RWPE2 (cell line): ENCODE results near the gene CLDN6.

ENCODE experiments used
- ATAC-seq: fragments of 200-7000 bp; cut with Tn5 transposase; 3 replicates; pipeline ENCODE4 v1.9.1; 2021; ENCODE audit warnings: low read depth
- DNase-seq: peaks from one replicate; pipeline ENCODE4 v3.0.0-alpha.2; 2020; ENCODE audit warnings: low spot score
- H3K27ac ChIP-seq: fragments of 450-650 bp; 2 replicates; pipeline ENCODE4 v1.5.1; 2017; ENCODE audit warnings: mild to moderate bottlenecking; ENCODE audit not compliant: poor library complexity, severe bottlenecking
- H3K27me3 ChIP-seq: fragments of 250-450 bp; sonication (Bioruptor Pico); 2 replicates; pipeline ENCODE4 v1.5.1; 2021; ENCODE audit warnings: mild to moderate bottlenecking, moderate library complexity; ENCODE audit not compliant: insufficient read depth, poor library complexity, severe bottlenecking
- H3K36me3 ChIP-seq: fragments of 250-450 bp; sonication (Bioruptor Pico); 2 replicates; pipeline ENCODE4 v1.5.1; 2020; ENCODE audit warnings: low read depth, mild to moderate bottlenecking, moderate library complexity
- H3K4me1 ChIP-seq: fragments of 250-450 bp; sonication (Bioruptor Pico); 2 replicates; pipeline ENCODE4 v1.5.1; 2021; ENCODE audit warnings: mild to moderate bottlenecking, moderate library complexity; ENCODE audit not compliant: insufficient read depth, poor library complexity, severe bottlenecking
- H3K4me3 ChIP-seq: fragments of 250-450 bp; sonication (Bioruptor Pico); 2 replicates; pipeline ENCODE4 v1.5.1; 2021; ENCODE audit warnings: mild to moderate bottlenecking, moderate library complexity; ENCODE audit not compliant: severe bottlenecking
- H3K9me3 ChIP-seq: fragments of 250-450 bp; sonication (Bioruptor Pico); 2 replicates; pipeline ENCODE4 v1.5.1; 2021; ENCODE audit warnings: mild to moderate bottlenecking, moderate library complexity; ENCODE audit not compliant: severe bottlenecking
- TF ChIP-seq, protein P1 (sequence below): fragments of 450-650 bp; IDR thresholded peaks from one replicate; pipeline ENCODE4 v1.5.1; 2017; ENCODE audit warnings: mild to moderate bottlenecking, moderate library complexity; ENCODE audit not compliant: poor library complexity, severe bottlenecking

The CLDN6 gene

DNA sequence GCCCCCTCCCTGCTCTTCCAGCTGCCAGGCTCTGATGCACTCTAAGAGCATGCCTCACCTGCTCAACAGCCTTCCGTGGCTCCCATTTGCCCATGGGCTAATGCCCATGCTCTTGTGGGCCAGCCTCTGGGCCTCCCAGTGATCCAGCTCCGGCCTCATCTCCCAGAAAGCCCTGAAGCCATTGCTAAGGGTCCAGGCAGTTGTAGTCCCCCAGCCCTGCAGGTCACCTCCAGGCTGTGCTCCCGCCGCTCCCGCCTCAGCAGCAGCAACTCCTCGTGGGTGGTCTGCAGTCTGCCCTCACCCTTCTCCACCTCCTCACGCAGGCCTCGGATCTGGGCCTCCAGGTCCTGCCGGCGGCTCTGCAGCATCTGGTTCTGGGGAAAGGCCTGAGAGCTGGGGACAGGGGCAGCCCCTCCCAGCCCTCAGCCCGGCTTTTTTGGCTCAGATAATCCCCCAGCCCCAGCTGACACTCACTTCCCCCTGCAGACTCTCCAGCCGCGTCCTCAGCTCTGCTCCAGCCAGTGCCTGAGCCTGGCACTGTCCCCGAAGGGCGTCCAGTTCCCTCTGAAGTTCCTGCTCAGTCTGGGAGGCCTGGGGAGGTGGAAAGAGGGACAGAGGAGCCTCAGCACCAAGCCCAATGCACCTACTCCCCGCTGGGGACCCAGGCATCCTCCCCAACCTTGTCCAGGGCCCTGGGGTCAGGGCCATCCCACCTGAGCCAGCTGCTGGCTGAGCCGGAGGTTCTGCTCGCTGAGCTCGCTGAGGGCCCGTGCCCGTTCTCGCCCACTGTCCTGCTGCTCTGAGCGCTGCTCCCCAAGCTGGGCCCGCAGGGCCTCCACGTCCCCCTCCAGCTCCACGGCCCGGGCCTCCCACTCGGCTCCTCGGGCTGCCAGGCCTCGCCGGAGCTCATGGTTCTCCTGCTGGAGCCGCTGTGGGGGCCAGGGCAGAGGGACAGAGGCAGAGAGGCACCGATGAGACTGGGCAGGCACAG is 12.5 kb upstream of the CLDN6 start:
- peaks cover 29% of the 10 kb centered on the region for H3K27me3 ChIP-seq
- H3K4me1 ChIP-seq, result peaks cover 3% of the 10 kb centered on the region
- H3K36me3 ChIP-seq, result peaks cover 17% of the 10 kb centered on the region
- H3K4me3 ChIP-seq, result no peak overlapping the region
- H3K27ac ChIP-seq, result no peak overlapping the region
- TF ChIP-seq, protein P1, sequence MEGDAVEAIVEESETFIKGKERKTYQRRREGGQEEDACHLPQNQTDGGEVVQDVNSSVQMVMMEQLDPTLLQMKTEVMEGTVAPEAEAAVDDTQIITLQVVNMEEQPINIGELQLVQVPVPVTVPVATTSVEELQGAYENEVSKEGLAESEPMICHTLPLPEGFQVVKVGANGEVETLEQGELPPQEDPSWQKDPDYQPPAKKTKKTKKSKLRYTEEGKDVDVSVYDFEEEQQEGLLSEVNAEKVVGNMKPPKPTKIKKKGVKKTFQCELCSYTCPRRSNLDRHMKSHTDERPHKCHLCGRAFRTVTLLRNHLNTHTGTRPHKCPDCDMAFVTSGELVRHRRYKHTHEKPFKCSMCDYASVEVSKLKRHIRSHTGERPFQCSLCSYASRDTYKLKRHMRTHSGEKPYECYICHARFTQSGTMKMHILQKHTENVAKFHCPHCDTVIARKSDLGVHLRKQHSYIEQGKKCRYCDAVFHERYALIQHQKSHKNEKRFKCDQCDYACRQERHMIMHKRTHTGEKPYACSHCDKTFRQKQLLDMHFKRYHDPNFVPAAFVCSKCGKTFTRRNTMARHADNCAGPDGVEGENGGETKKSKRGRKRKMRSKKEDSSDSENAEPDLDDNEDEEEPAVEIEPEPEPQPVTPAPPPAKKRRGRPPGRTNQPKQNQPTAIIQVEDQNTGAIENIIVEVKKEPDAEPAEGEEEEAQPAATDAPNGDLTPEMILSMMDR, result no peak
- DNase-seq (no peak), ATAC-seq (no peak)
- no peaks in the 10 kb centered on the region for H3K9me3 ChIP-seq

DNA sequence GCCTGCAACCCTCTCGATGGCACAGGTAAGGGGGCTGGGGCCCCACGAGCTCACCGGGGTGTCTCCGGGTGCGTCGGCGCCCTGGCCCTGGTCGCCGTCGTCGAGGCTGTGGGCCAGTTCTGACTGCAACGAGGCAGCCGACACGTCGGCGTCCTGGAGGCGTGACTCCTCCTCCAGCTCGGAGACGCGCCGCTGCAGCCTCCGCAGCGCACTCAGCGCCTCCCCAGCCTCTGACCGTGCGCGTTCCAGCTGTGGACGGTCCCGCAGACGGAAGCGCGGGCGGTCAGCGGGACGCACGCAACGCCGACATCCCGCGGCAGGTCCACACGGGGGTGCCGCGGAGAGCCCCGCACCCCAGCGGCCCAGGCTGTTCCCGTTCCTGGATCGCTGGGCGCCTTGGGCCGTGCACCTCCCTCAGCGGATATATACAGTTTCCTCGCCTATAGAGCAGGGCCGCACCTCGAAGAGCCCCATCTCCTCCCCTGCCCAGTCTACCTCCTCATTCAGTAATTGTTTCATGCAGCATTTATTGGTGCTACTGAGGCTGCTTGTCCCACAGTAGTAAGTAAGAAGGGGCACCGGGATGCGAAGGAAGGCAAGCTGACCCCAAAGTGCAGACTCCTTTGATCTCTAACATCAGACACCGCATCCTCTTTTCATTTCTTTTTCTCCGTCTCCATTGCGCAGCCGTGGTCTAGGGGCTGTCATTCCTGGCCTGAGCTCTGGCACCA is 11.7 kb upstream of the CLDN6 start:
- Histone ChIP-seq H3K27ac (no peak overlapping the region), H3K36me3 (peaks cover 17% of the 10 kb centered on the region), H3K4me1 (peaks cover 3% of the 10 kb centered on the region), H3K27me3 (peaks cover 28% of the 10 kb centered on the region), H3K9me3 (no peaks in the 10 kb centered on the region), H3K4me3 (no peak overlapping the region)
- TF ChIP-seq, protein P1, result no peak
- no peak for ATAC-seq
- DNase-seq, result no peak

DNA sequence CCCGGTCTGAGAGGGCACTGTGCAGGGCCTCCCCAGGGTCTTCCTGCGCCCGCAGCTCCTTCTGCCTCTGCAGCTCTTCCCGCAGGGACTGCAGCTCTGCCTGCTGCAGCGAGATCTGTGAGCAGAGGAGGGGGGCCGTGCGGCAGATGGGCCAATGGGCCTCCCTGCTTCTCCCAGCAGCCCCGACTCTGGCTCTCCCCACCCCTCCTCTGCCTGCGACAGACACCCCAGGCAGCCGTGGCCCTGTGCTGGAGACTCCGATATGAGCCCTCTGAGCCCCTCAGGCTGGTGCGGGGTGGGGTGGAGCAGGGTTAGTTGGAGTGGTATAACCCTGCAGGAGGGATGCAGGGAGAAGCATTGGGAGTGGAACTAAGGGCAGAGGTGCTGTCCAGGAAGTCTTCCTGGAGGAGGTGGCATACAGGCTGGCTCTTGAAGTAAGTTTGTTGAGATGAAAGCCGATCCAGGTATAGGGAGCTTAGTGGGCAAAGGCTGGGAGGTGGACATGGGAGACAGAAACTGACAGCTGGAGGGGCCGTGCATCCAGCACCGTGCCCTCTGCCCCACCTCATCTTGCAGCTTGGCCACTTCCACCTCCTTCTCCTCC is 10.8 kb upstream of the CLDN6 start:
- ATAC-seq, result no peak
- H3K27ac ChIP-seq, result no peak overlapping the region
- H3K27me3 ChIP-seq, result peaks cover 25% of the 10 kb centered on the region
- H3K4me1 ChIP-seq, result peaks cover 3% of the 10 kb centered on the region
- no peaks in the 10 kb centered on the region for H3K9me3 ChIP-seq
- no peak for DNase-seq
- H3K4me3 ChIP-seq, result no peak overlapping the region
- TF ChIP-seq, protein P1, result no peak
- H3K36me3 ChIP-seq, result peaks cover 17% of the 10 kb centered on the region

DNA sequence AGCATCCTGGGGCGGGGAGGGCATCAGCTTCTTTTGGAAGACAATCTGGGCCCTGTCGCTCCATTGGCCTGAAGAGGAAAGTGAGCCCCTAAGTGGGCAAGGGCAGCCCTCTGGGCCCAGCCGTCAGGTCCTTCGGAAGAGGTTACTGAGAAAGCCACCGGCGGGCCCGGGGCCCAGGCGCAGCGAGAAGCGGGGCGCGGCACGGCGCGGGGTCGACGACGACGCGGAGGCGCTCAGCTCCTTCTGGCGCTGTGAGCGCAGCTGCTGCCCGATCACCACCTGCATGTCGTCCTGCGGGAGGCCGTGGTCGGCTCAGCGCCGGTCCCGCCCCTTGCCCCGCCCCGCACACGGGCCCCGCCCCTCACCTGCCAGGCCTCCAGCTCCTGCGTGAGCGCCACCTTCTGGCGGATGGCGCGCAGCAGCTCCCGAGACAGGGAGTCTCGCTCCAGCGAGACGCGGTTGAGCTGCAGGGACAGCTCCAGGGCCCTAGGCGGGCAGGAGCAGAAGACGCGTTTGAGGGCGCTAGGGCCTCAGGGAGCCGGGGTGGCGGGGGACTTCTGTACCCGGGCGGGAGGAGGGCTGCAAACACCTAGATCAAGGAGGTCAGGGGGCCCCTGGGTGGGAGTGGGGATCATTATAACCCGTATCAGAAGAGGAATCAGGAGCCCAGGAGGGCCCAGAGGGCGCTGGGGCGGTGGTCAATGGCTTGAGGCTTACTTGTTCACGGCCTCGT is 10.2 kb upstream of the CLDN6 start:
- TF ChIP-seq, protein P1, result peak; percentile 95
- Histone ChIP-seq H3K4me3 (no peak overlapping the region), H3K27ac (no peak overlapping the region), H3K4me1 (peaks cover 3% of the 10 kb centered on the region), H3K36me3 (peaks cover 18% of the 10 kb centered on the region), H3K27me3 (peaks cover 24% of the 10 kb centered on the region), H3K9me3 (no peaks in the 10 kb centered on the region)
- ATAC-seq (peak; percentile 31), DNase-seq (no peak)
